A673 (cell line): ENCODE results near the gene TPH2.

Experiments
- CTCF ChIP-seq: fragments of 300-800, 200-600 bp; sonication (generic); conservative IDR thresholded peaks from 2 replicates; pipeline ENCODE4 v1.5.1; 2017; ENCODE audit warnings: low read depth, mild to moderate bottlenecking, antibody characterized with exemption, low read length, moderate library complexity, mixed read lengths
- EZH2 ChIP-seq: fragments of 200-600 bp; sonication (generic); IDR thresholded peaks from 2 replicates; pipeline ENCODE4 v1.6.1; 2017; ENCODE audit warnings: borderline replicate concordance, low read depth, mild to moderate bottlenecking, mixed read lengths, antibody characterized with exemption, low read length; ENCODE audit not compliant: poor library complexity, severe bottlenecking

GRCh38 chr12:71904629-71905028, 34.0 kb upstream of the TPH2 start:
- TF ChIP-seq CTCF (no peak), EZH2 (no peak)
